ENCODE results near the gene PI4KA.
"Not testable (repeated sequence)": the region's sequence is repeated elsewhere in the genome, so short reads cannot be mapped to it uniquely, and the experiment has no call there.

The PI4KA gene

DNA sequence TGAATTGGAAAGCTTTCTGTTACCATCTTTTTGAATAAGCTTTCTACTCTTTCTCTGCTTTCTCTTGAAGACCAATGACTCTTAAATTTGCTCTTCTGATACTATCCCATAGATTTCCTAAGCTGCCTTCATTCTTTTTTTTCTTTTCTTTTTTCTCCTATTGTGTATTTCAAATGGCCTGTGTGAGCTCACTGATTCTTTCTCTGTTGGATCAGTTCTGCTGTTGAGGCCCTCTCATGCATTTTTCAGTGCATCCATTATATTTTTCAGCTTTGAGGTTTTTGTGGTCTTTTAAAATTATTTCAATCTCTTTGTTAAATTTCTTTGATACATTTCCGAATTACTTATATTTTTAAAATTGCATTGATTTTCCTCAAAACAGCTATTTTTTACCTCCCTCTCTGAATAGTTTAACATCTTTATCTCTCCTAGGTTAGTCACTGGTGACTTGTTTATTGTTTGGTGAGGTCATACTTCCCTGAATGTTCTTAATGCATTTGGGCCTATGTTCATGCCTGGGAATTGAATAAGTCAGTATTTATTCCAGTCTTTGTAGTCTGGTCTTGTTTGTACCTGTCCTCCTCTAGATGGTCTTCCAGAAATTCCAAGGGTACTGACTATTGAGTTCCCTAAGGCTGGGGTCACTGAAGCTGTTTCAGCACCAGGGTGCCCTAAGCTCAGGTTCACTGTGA lies 195.3 kb downstream of the PI4KA start:
- no peak for DNase-seq (ENCODE audit: low read depth)

- DNase-seq (ENCODE audit: low read depth), result not testable (repeated sequence)
Measured at GRCh38 chr22:20662524-20663036, 196.0 kb downstream of the PI4KA start.

GRCh38 chr22:20661473-20661872 lies 197.1 kb downstream of the PI4KA start:
- DNase-seq (ENCODE audit: low read depth), result no peak

DNA sequence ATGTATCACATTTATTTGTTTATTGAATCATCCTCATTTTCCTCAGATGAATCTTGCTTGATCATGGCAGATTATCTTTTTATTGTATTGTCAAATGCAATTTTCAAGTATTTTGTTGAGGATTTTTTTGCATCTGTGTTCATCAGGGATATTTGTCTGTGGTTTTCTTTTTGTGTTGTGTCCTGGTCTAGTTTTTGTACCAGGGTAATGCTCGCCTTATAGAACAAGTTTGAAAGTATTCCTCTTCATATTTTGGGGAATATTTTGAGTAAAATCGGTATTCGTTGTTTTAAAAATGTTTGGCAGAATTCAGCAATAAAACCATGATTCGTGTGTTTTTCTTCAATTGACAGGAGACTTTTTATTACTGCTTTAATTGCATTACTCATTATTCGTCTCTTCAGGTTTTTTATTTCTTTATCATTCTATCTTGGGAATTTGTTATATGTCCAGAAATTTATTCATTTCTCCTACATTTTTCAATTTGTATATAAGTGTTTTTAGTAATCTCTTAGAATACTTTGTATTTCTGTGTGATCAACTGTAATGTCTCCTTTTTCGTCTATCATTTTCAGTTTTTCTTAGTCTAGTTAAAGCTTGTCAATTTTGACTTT lies 198.1 kb downstream of the PI4KA start:
- no peak for DNase-seq (ENCODE audit: low read depth)

GRCh38 chr22:20659920-20660319 lies 198.7 kb downstream of the PI4KA start:
- DNase-seq (ENCODE audit: low read depth), result no peak

DNA sequence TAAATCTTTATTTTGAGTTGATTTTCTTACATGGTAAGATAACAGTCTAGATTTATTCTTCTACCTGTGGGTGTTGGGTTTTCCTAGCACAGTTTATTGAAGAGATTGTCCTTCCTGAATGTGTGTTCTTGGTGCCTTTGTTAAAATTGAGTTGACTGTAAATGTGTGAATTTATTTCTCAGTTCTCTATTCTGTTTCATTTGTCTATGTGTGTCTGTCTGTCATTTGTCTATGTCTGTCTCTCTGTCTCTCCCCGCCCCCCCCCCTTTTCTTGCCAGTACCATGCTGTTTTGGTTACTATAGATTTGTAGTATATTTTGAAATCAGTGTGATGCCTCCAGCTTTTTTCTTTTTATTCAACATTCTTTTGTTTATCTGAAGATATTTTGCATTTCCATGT lies 199.4 kb downstream of the PI4KA start:
- DNase-seq (ENCODE audit: low read depth), result no peak

DNA sequence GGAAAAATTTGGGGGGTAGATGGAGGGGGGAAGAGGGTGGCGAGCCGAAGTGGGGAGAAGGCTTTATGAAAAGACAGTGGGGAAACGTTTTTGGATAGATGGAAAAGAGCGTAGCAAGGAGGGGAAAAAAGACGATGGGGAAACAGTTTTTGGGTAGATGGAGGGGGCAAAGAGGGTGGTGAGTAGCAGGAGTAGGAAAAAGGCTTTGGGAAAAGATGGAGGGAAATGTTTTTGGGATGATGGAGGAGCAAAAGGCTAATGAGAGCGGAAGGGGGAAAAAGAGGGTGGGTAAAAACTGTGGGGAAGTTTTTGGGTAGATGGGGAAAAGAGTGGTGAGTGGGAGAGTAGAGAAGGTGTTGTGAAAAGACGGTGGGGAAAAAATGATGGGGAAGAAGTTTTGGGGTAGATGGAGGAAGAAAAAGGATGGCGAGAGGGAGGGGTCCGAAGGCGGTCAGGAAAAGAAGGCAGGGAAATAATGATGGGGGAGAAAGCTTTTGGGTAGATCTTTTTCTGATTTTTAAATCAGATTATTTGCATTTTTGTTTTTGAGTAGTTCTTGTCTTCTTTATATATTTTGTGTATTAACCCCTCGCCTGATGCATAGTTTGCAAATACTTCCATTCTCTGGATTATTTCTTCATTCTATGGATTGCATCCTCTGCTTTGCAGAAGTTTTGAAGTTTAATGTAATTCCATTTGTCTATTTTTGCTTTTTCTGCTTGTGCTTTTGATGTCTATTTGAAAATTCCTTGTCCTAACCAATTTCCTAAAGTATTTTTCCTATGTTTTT lies 200.0 kb downstream of the PI4KA start:
- no peak for DNase-seq (ENCODE audit: low read depth)

DNA sequence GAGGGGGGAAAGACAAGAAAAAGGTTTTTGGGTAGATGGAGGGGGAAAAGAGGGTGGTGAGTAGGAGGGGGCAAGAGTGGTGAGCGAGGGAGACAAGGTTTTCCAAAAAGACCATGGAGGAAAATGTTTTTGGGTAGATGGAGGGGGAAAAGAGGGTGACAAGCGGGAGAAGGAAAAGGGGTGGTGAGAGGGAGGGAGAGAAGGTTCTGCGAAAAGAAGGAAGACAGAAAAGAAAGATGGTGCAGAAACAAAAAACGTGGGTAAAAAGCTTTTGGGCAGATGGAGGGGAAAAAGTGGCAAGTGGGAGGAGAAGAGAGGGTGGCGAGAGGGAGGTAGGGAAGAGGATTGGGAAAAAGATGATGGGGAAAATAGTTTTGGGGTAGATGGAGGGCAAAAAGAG lies 200.6 kb downstream of the PI4KA start:
- no peak for DNase-seq (ENCODE audit: low read depth)
